ENCODE data around the gene BCAS4. TPM values are rescaled to one million over a fixed set of nuclear protein-coding genes. Genes with fewer than 3 reads are reported as not detected.

Gene BCAS4
- total and polyA plus RNA-seq, 2 donors (not counting 1 experiment from before 2014, with no cell fraction given) = 14.1 to 33.7 TPM

DNA sequence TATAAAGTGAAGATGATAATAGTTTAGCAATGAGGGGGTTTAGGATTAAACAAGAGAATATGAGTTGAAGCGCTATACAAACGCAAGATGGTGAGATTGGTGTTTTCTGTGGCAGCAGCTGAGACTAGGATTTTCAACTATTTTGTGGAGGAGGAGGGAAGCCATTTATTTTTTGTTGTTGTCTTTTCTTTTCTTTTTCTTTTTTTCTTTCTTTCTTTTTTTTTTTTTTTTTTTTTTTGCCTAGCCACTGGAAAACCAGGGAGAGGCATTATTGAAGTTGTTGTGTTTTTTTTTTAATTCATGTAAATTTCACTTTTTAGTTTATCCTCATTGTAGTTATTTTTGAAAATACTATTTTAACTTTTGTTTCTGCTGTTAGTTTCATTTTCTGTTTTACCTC, 47.6 kb upstream of the BCAS4 start:
- no peaks in the 10 kb centered on the region for H3K9me3 ChIP-seq (ENCODE audit: control insufficient read depth, insufficient read depth, low read depth, low read length)
- H2AFZ ChIP-seq (ENCODE audit: low read length) = no peak overlapping the region
- H3K27me3 ChIP-seq (ENCODE audit: control insufficient read depth, insufficient read depth, low read length) = no peaks in the 10 kb centered on the region
- no peak for DNase-seq (ENCODE audit: low read depth in 2 of 2)
- H3K9ac ChIP-seq (ENCODE audit: insufficient read depth, low read length) = no peak overlapping the region
- H4K20me1 ChIP-seq (ENCODE audit: control insufficient read depth, extremely low read depth, insufficient read depth, low read length) = no peaks in the 10 kb centered on the region
- H3K27ac ChIP-seq (ENCODE audit: insufficient read depth, low read length) = no peak overlapping the region
- H3K4me1 ChIP-seq (ENCODE audit: control insufficient read depth, extremely low read depth, insufficient read depth, low read length) = peaks cover 5% of the 10 kb centered on the region
- TF ChIP-seq EZH2 (IDR thresholded peaks at IDR 0.05; ENCODE audit: low read length, missing control alignments) = no peak
- no peak for TF ChIP-seq CTCF (conservative IDR thresholded peaks at IDR 0.05 in 1 of 2, IDR thresholded peaks at IDR 0.05 in 1 of 2; ENCODE audit: low read depth in 1 of 2, low read length in 2 of 2)
- H3K4me3 ChIP-seq (replicated peaks in 1 of 4; ENCODE audit: control extremely low read depth in 1 of 4, insufficient read depth in 1 of 4, low read depth in 3 of 4, low read length in 4 of 4) = no peak overlapping the region
- no peaks in the 10 kb centered on the region for H3K79me2 ChIP-seq (ENCODE audit: control insufficient read depth, insufficient read depth, low read length)
- H3K36me3 ChIP-seq (ENCODE audit: control insufficient read depth, insufficient read depth, low read length) = no peaks in the 10 kb centered on the region
- peak overlapping the region; percentile 2 for H3K4me2 ChIP-seq (ENCODE audit: extremely low read depth, insufficient read depth, low read length)

GRCh38 chr20:50750145-50750671, 44.7 kb upstream of the BCAS4 start:
- no peaks in the 10 kb centered on the region for H3K36me3 ChIP-seq (ENCODE audit: control insufficient read depth, insufficient read depth, low read length)
- peak overlapping the region; percentile 17 for H2AFZ ChIP-seq (ENCODE audit: low read length)
- no peak for DNase-seq (ENCODE audit: low read depth in 2 of 2)
- no peaks in the 10 kb centered on the region for H3K9me3 ChIP-seq (ENCODE audit: control insufficient read depth, insufficient read depth, low read depth, low read length)
- no peak overlapping the region for H3K27ac ChIP-seq (ENCODE audit: insufficient read depth, low read length)
- no peaks in the 10 kb centered on the region for H3K27me3 ChIP-seq (ENCODE audit: control insufficient read depth, insufficient read depth, low read length)
- no peaks in the 10 kb centered on the region for H3K4me1 ChIP-seq (ENCODE audit: control insufficient read depth, extremely low read depth, insufficient read depth, low read length)
- no peaks in the 10 kb centered on the region for H3K79me2 ChIP-seq (ENCODE audit: control insufficient read depth, insufficient read depth, low read length)
- no peak for TF ChIP-seq CTCF (conservative IDR thresholded peaks at IDR 0.05 in 1 of 2, IDR thresholded peaks at IDR 0.05 in 1 of 2; ENCODE audit: low read depth in 1 of 2, low read length in 2 of 2)
- no peak for TF ChIP-seq EZH2 (IDR thresholded peaks at IDR 0.05; ENCODE audit: low read length, missing control alignments)
- H4K20me1 ChIP-seq (ENCODE audit: control insufficient read depth, extremely low read depth, insufficient read depth, low read length) = no peaks in the 10 kb centered on the region
- no peak overlapping the region for H3K4me3 ChIP-seq (replicated peaks in 1 of 4; ENCODE audit: control extremely low read depth in 1 of 4, insufficient read depth in 1 of 4, low read depth in 3 of 4, low read length in 4 of 4)
- no peak overlapping the region for H3K9ac ChIP-seq (ENCODE audit: insufficient read depth, low read length)
- no peak overlapping the region for H3K4me2 ChIP-seq (ENCODE audit: extremely low read depth, insufficient read depth, low read length)

- DNase-seq (ENCODE audit: low read depth in 2 of 2) = no peak
- no peak overlapping the region for H3K9ac ChIP-seq (ENCODE audit: insufficient read depth, low read length)
- no peaks in the 10 kb centered on the region for H3K4me1 ChIP-seq (ENCODE audit: control insufficient read depth, extremely low read depth, insufficient read depth, low read length)
- H3K27ac ChIP-seq (ENCODE audit: insufficient read depth, low read length) = no peak overlapping the region
- no peaks in the 10 kb centered on the region for H4K20me1 ChIP-seq (ENCODE audit: control insufficient read depth, extremely low read depth, insufficient read depth, low read length)
- H3K4me2 ChIP-seq (ENCODE audit: extremely low read depth, insufficient read depth, low read length) = no peak overlapping the region
- no peak for TF ChIP-seq CTCF (conservative IDR thresholded peaks at IDR 0.05 in 1 of 2, IDR thresholded peaks at IDR 0.05 in 1 of 2; ENCODE audit: low read depth in 1 of 2, low read length in 2 of 2)
- no peak for TF ChIP-seq EZH2 (IDR thresholded peaks at IDR 0.05; ENCODE audit: low read length, missing control alignments)
- H2AFZ ChIP-seq (ENCODE audit: low read length) = no peak overlapping the region
- H3K36me3 ChIP-seq (ENCODE audit: control insufficient read depth, insufficient read depth, low read length) = no peaks in the 10 kb centered on the region
- no peaks in the 10 kb centered on the region for H3K27me3 ChIP-seq (ENCODE audit: control insufficient read depth, insufficient read depth, low read length)
- H3K4me3 ChIP-seq (replicated peaks in 1 of 4; ENCODE audit: control extremely low read depth in 1 of 4, insufficient read depth in 1 of 4, low read depth in 3 of 4, low read length in 4 of 4) = no peak overlapping the region
- H3K9me3 ChIP-seq (ENCODE audit: control insufficient read depth, insufficient read depth, low read depth, low read length) = no peaks in the 10 kb centered on the region
- no peaks in the 10 kb centered on the region for H3K79me2 ChIP-seq (ENCODE audit: control insufficient read depth, insufficient read depth, low read length)
Measured at GRCh38 chr20:50753152-50753551, 41.7 kb upstream of the BCAS4 start.

All from fibroblast of lung (primary cell).